Fibroblast of lung (primary cell): ENCODE results near the gene TP73.

Source experiments
- CTCF ChIP-seq, 2 donors: IDR thresholded peaks in 1 of 2; conservative IDR thresholded peaks in 1 of 2; 1 replicate in 1 of 2; 2 replicates in 1 of 2; pipeline ENCODE4 v1.5.1; 2011 to 2012; ENCODE audit warnings: low read length in 2 of 2, control low read depth in 1 of 2, inconsistent platforms in 1 of 2, low read depth in 1 of 2, mild to moderate bottlenecking in 1 of 2
- EZH2 ChIP-seq: IDR thresholded peaks from 2 replicates; pipeline ENCODE4 v1.5.1; 2012; ENCODE audit warnings: low read length, control low read depth, mild to moderate bottlenecking; ENCODE audit errors: missing control alignments

GRCh38 chr1:3718764-3719163, 66.4 kb downstream of the TP73 start:
- TF ChIP-seq CTCF (conservative IDR thresholded peaks at IDR 0.05 in 1 of 2, IDR thresholded peaks at IDR 0.05 in 1 of 2; ENCODE audit: low read depth in 1 of 2, low read length in 2 of 2) (no peak), EZH2 (no peak)
